Umbilical cord (tissue), 2 donors: ENCODE results near the gene GSG1L. TPM values are rescaled to one million over a fixed set of nuclear protein-coding genes. Genes with fewer than 3 reads are reported as not detected.
"Not testable (repeated sequence)": the region's sequence is repeated elsewhere in the genome, so short reads cannot be mapped to it uniquely, and the experiment has no call there.

Source experiments
- DNase-seq: peaks from one replicate; pipeline ENCODE4 v3.0.0-alpha.2; 2015; ENCODE audit warnings: low spot score
- total RNA-seq: library from RNA; depleted of rRNA; stranded (reverse); fragments of >200 nt; gene quantifications from one replicate; pipeline ENCODE4 v1.2.3, GENCODE V29; 2014; ENCODE audit warnings: low replicate concordance; ENCODE audit not compliant: insufficient read depth

The GSG1L gene
- total RNA-seq, 1 donor from 2014 or later: not detected

DNA sequence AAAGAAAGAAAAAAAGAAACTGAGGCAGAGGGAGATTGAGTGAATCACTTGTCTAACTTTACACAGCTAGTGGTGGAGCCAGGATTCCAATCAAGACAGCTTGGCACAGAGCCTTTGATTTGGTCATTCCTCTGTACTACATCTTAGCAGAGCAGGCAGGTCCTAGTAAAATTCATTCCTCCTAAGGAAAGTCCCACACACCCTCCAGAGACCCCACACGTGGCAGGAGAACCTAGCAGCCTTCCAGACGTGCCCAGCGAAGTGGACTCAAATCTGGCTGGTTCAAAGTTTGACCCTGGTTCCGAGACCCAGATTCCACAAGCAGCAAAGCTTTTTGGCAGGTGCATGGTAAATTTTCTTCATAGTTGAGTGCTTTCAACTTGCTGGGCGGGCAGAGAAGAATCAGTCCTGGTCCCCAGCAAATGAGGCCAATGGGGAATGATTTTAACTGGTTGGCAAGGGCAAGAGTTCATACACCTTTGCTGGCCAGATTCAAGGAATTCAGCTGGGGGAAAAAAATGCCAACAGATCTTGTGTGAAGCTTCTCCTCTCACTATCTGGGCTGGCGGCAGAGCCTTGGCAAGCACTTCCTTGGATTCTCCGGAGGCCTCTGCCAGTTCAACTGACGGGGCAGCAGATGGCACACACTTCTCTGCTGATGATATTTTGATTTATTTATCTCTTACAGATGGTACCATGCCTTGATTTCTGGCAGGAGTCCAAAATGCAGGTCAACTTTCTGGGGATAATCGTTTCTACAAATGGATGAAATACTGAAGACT is 82.4 kb downstream of the GSG1L start:
- DNase-seq: no peak

DNA sequence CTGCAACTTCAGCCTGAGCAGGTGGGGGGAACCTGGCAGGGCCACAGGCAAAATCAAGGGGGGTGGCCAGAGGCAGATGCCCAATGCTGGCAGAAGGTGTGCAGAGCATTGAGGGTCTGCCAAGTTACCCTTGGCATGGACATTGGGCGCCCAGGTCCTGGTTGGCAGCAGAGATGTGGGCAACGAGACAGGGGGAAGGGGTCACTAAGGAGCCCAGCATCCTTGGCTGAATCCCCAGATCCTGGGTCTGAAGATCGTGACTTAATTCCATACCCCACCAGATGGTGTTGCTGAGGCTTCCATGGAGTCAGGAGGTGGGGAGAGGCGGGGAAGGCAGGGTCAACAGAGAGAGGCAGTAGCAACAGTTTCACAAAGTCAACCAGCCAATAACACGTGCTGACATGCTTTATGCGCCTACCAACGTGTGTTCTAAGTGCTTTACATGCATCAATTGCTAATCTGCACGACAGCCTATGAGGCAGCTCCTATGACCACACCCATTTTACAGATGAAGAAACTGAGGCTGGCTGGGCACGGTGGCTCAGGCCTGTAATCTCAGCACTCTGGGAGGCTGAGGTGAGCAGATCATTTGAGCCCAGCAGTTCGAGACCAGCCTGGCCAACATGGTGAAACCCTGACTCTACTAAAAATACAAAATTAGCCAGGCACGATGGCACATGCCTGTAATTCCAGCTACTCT is 83.3 kb downstream of the GSG1L start:
- no peak for DNase-seq

DNA sequence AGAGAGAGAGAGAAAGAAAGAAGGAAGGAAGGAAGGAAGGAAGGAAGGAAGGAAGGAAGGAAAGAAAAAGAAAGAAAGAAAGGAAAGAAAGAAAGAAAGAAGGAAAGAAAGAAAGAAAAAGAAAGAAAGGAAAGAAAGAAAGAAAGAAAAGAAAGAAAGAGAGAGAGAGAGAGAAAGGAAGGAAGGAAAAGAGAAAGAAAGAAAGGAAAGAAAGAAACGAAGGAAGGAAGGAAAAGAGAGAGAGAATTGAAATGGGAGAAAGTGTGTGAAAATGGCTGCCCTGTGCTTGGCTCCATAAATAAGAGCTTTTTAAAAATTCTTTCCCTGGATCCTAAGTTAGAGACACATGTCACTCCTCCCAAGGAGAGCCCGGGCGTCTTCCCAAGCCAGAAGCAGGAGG is 83.8 kb downstream of the GSG1L start:
- not testable (repeated sequence) for DNase-seq

DNA sequence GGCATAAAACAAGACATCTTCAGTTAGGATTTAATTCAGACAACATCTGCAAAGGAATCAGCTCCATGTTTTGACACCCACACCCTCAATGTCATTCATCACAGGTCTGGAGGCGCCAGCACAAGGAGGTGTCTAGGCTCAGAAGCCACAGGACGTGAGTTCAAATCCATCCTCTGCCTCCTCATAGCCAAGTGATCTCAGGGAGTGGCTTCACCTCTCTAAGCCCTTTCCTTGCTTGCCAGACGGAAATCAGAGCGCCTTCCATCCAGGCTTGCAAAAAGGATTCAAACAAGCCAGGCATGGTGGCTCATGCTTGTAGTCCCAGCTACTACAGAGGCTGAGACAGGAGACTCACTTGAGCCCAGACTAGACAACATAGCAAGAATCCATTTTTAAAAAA is 84.6 kb downstream of the GSG1L start:
- DNase-seq: no peak

DNA sequence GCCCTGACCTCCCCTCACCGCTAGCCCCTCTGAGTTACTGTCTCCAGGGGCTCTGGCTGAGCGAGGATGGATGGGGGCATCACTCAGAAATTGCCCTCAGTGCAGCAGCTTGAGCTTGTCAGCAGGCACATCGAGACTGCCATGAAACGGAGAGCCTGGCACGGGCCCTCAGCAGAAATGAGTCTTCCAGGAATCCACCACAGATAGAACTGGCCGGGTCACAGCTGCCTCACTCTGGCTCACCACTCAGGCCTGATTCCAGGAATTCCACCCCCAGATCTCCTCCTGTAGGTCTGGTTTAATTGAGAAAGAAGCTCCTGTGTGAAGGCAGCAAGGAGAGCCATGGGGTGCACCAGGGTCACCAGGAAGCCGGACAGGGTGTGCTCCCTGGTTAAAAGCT is 85.5 kb downstream of the GSG1L start:
- peak; percentile 8 for DNase-seq

DNA sequence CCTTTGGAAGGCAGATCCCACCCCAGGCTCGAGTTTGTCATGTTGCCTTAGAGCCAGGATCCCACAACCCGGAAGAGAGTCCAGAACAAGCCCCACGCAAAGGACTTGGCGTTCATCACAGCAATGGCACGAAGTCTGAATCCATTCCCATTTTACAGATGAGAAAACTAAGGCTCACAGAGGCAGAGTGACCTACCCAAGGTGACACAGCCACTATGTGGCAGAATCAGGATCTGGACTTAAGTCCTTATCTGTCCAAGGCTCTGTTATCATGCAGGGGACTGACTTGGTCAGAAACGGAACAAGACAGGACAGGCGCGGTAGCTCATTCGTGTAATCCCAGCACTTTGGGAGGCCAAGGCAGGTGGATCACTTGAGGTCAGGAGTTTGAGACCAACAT is 86.5 kb downstream of the GSG1L start:
- DNase-seq: no peak

DNA sequence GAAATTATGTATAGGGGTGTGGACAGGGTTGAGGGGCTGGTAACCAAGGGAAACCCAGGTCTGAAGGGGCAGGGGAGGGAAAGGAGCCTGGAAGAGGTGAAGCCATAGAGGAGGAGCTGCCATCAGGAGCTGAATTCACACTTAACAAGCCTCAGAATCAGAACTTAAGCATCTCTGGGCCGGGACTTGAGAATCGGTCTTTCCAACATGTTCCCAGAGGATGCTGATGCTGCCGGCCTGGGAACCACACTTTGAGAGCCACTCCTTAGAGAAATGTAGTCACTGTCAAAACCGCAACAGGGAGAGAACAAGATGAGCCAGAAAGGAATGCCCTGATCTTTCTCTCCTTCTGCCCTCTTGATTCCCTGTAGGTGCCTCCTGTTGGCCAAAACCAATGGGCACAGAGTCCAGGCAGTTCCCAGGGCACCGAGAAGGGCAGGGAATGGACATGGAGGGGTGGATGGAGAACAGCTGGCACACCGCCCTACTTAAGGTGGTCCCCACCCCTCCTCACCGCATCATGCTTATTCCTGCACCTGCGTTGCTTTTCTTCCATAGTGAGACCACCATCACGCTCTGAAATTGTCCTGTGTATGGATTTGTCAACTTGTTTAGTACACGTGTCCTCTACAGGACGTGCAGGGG is 88.5 kb downstream of the GSG1L start:
- no peak for DNase-seq

DNA sequence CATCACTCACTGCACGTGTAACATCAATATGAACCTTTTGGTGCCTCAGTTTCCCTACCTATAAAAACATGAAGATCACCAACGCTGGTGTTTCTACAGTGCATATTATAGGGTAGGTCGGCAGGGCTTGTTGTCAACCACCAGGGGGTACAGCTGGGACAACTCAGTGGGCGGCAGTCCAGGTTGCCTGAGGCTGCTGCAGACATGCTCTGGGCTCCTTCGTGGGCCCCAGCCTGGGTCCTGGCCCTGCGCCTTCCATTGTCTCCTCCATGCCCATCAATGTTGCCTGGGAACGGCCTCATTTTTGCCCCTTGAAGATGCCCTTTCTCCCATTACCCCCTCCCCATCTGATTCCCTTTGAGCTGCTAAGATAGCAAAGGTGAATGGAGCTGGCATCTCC is 89.8 kb downstream of the GSG1L start:
- DNase-seq: no peak

DNA sequence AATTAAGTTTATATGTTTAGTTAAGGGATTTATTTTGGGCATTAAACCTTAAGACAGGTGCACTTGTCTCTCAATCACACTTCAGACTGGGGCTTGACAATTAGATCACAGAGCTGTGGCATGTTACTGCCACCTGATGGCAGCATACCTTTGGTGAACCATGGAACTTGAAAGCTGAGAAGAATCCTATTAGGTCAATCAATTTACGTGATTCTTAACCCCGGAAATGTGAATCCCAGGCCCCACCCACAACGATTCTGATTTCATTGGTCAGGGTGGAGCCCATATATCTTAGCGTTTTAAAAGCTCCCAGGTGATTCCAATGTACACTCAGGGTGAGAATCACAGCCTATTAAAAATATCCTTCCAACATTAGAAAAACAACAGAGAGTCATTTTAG is 91.0 kb downstream of the GSG1L start:
- DNase-seq: no peak

DNA sequence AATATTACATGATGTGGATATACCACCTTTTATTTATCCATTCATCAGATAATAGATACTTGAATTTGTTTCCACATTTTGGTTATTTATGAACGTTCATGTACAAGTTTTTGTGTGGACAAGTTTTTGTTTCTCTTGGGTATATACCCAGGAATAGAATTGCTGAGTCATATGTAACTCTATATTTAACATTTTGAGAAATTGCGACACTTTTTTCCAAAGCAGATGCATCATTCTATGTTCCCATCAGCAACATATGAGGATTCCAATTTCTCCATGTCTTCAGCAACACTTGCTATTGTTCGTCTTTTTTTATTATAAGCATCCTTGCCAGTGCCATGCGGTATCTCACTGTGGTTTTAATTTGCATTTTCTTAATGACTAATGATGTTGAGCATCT is 93.9 kb downstream of the GSG1L start:
- DNase-seq: no peak

DNA sequence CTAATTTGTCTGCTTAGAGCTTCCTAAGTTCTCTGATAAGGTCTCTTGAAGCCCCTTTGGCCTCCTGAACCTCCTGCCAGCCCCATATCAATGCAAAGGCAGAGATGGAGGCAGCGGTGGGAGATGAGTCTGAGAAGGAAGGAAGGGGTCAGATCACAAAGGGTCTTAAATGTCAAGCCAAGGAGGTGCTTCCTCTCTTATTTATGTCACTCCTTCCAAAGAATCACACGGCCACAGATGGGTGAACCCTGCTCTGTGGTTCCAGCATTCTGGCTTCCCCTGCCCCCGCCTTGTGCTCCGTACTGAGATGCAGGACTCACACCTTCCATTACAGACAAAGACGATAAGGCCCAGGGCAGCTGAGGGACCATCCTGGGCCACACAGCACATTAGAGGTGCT is 96.3 kb downstream of the GSG1L start:
- no peak for DNase-seq

DNA sequence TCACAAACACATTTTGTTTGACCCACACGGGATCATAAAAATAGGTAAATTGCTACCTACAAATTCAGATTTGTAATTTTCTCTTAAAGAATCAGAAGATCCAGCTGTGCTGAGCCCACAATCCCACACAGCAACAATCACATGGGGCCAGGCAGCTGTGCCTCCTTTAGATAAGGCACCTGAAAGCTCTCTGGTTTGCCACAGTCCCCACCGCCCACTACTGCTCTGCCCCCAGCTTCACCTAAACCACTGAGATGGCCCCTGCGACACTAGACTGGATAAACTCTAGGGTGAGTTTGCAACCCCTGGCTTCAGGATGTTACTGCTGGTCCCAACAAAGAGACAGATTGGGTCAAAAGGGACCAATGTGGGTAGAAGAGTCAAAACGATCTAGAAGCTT is 96.8 kb downstream of the GSG1L start:
- DNase-seq: no peak

DNA sequence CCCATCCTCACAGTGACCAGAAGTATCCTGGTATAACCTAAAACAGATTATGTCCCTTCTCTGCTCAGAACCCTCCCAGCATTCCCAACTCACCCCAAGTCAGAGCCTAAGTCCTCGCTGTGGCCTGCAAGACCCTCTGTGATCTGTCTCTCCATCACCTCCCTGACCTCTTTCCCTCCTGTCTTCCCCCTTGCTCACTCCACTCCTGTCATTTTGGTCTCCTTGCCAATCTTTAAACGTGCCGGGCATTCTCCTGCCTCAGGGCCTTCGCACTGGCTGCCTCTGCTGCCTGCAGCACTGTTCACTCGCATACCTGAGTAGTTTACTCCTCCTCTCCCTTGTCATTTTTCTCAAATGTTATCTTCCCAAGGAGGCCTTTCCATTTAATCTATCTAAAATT is 97.7 kb downstream of the GSG1L start:
- DNase-seq: no peak

DNA sequence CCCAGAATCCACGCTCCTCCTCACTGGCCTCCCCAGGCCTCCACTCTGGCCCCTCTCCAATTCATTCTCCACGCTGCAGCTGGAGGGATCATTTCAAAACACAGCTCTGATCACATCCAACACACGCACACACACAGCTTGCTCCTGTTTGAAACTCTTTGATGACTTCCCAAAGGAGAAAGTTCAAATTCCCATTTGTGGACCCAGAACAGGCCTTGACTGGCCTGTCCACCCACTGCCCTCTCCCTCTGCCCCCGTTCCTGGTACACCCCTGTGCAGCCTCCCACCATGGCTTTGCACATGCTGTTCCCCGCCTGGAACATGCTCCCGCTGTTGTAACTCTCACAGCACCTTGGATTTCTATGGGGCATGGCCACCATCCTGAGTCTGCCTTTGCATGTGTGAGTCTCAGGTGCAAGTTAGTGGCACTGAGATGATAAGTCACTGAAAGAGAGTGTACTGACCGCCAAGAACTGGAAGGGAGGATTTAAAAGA is 100.0 kb downstream of the GSG1L start:
- DNase-seq: no peak

DNA sequence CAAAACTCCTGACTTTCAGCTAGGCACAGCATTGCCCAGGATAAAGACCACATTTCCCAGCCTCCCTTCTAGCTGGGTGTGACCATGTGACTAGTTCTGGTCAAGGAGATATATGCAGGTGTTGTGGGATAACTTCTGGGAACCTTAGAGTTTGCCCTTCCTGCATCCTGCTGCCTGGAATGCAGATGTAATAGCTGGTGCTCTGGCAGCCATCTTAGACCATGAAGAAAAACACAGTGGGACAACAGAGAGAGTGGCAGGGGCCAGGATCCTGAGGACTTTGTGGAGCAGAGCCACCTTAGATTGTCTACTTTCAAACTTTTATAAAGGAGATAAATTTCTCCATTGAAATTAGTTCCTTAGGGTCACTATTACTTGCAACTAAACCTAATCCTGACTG is 101.3 kb downstream of the GSG1L start:
- DNase-seq: no peak

DNA sequence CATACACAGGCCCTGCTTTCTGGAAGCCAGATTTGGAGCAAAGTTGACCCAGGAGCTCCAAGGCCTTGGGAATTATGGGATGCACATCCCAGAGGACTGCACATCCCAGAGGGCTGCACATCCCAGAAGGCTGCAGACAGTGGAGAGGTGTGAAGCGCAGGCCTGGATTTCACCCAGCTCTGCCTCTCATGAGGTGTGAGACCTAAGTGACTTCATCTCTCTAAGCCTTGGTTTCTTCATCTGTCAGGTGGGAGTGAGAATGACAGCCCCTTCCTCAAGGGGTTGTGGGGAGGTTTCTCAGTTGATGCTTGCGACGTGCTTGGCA is 102.3 kb downstream of the GSG1L start:
- DNase-seq: no peak

DNA sequence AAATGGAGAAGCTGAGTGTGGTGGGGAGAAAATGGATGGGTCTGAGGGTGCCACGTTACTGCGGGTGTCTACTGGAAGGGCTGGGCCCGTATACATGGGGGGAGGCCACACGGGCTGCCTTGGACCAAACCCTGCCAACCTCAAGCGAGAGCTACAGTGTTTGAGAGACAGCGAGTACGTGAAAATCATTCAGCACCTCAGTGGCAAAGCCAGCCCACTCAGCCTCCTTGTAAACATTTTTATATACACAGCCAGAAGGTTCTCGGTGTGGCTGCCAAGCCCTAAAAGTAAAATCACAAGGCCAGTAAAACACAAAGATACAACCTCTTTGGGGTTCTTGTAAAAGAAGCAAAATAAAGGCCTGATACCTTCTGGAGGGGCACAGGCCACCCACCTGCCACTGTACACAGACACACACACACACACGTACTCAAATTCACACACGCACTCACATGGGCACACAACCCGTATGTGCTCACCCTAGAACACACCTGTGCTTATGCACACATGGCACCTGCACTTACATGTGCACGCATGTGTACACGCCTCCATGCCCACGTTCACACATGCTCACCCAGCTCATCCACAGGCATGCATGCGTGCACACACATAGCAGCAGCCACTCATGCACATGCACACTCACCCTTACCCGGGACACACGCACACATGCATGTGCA is 102.8 kb downstream of the GSG1L start:
- DNase-seq: no peak

DNA sequence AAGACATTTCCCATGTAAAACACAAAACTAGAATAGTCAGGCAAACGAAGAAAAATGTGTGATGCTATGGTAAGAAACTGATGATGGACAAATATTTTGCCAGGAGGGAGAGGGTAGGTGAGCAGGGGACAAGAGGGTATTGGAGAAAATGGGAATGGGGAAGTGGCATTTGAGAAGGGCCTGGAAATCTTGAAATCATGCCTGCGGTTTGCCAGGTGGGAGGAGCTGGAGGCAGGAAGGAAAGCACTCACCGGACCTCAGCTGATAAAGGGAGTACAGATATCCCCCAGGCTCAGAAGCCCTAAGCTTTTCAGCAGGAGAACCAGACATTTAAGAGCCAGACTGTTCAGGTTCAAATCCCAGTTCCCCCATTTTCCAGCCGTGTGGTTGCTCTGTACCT is 103.6 kb downstream of the GSG1L start:
- DNase-seq: no peak

DNA sequence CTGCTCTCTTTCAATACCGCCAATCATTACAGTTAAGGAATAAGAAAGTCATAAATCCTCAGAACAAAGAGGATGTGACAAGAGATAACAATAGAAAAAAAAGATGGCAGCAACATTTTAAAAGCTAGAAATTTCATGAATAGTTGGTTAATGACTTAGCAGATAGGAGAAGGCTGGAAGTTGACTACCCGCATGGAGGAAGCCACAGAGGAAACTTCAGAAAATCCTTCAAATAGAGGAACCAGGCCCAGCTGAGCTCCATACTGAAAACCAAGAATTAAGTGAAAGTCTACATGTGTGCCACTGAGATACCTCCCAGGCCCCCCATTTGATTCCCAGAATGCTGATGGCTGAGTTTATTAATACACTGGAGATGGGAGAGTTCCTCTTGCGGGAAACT is 109.3 kb downstream of the GSG1L start:
- DNase-seq: no peak

DNA sequence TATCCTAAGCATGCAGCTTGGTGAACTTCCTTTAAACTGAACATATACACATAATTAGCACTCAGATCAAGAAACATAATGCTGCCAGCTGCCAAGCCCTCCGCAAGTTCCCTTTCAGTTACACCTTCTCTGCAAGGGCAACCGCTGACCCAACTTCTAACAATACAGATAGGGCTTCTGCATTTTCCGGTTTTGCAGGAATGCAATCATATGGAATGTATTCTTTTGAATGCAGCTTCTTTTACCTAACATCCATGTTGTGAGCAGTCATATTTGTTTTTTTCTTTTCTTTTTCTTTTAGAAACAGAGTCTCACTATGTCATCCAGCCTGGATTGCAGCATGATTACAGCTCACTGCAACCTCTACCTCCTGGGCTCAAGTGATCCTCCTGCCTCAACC is 110.7 kb downstream of the GSG1L start:
- DNase-seq: peak; percentile 5

DNA sequence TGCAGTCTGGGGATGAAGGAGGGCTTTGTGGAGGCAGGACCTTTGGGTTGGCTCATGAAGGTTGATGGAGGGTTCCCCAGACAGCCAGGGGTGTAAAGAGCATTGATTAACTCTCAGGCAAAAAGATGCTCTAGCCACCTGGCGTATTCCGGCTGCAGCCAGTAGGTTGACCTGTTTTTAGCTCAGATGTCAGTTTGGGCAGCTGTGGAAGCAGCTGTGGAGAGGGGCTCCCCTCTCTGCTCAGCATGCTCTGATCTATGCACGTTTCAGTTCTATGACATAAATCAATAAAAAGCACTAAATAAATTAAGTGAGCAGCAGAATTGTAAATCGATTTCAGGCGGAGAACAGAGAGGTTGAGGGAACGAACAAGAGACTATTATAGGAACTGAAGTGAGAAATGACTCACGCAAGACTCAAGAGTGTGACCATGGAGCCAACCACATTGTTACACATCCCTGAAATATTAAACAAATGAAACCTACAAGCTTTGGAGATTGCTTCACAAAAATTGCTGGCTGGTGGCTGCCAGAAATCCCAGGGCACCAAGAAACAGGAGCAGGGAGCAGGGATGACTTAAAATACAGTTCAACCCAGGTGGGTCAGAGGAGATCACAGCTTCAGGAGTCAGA is 111.9 kb downstream of the GSG1L start:
- no peak for DNase-seq
